Prostate gland (tissue), 2 donors: Measurements from ENCODE around the gene NPDC1.

ENCODE experiments used
- CTCF ChIP-seq, 4 experiments: fragments of 200-600 bp in 2 of 4; fragments of 450-650 bp in 2 of 4; sonication (generic) in 2 of 4; IDR thresholded peaks; 1 replicate in 3 of 4; 2 replicates in 1 of 4; pipeline ENCODE4 v1.5.1; 2016 to 2019; ENCODE audit warnings: antibody characterized with exemption in 4 of 4, mild to moderate bottlenecking in 2 of 4, moderate library complexity in 2 of 4
- POLR2A ChIP-seq: fragments of 450-650 bp; IDR thresholded peaks from one replicate; pipeline ENCODE4 v1.6.1; 2016; ENCODE audit warnings: antibody characterized with exemption, mild to moderate bottlenecking
- POLR2AphosphoS5 ChIP-seq: sonication (generic); formaldehyde crosslinking; IDR thresholded peaks from one replicate; pipeline ENCODE4 v1.6.1; 2017; ENCODE audit warnings: antibody characterized with exemption

GRCh38 chr9:137015976-137016375, 30.0 kb downstream of the NPDC1 start:
- TF ChIP-seq CTCF (IDR thresholded peaks at IDR 0.05) (no peak), POLR2A (no peak), POLR2AphosphoS5 (no peak)
